Stimulated activated naive B cell treated with anti-CD40 and anti-IgM and Interleukin-4, amounts not matched to agents 10 μg/mL and 1 μg/mL and 100 μg/mL, for 72 hours (primary cell): Measurements from ENCODE around the gene RRM1.
"Not testable (repeated sequence)": the region's sequence is repeated elsewhere in the genome, so short reads cannot be mapped to it uniquely, and the experiment has no call there.

Source experiments
- ATAC-seq, 2 donors: fragments of 150-1000 bp; cut with Tn5 transposase; replicated peaks; 2 replicates each; pipeline ENCODE4 v1.10.0; 2021; ENCODE audit warnings: moderate library complexity in 1 of 2
- DNase-seq: peaks from one replicate; pipeline ENCODE4 v3.0.0; 2021
- H3K27ac Mint-ChIP-seq: one replicate; pipeline ENCODE4 v1.8.0; 2022; ENCODE audit warnings: mild to moderate bottlenecking, mixed read lengths
- H3K27me3 Mint-ChIP-seq, 2 donors: one replicate each; pipeline ENCODE4 v1.8.0; 2022; ENCODE audit warnings: mixed read lengths in 2 of 2
- H3K36me3 Mint-ChIP-seq, 2 donors: one replicate each; pipeline ENCODE4 v1.8.0; 2022; ENCODE audit warnings: mixed read lengths in 2 of 2, mild to moderate bottlenecking in 1 of 2
- H3K4me1 Mint-ChIP-seq, 2 donors: one replicate each; pipeline ENCODE4 v1.8.0; 2022; ENCODE audit warnings: mixed read lengths in 2 of 2, mild to moderate bottlenecking in 1 of 2
- H3K4me3 Mint-ChIP-seq, 2 donors: one replicate each; pipeline ENCODE4 v1.8.0; 2022; ENCODE audit warnings: mild to moderate bottlenecking in 2 of 2, mixed read lengths in 2 of 2, moderate library complexity in 1 of 2
- H3K9me3 Mint-ChIP-seq, 2 donors: one replicate each; pipeline ENCODE4 v1.8.0; 2022; ENCODE audit warnings: mixed read lengths in 2 of 2, mild to moderate bottlenecking in 1 of 2

RRM1 gene

DNA sequence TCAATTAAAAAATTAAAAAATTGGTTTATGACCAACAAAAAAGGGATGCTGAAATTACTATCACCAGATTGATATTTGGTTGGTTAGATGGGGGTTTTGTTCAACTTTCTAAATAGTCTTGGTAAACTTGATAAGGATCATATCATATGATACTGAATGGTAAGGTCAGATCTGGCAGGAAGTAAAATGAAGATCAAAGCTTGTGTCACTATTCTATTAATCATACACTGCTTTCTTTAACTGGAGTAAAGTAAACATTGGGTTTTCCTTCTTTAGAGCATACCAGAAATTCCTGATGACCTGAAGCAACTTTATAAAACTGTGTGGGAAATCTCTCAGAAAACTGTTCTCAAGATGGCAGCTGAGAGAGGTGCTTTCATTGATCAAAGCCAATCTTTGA is 40.2 kb downstream of the RRM1 start:
- Mint-ChIP-seq H3K9me3 (peaks cover 5% of the 10 kb centered on the region in 2 donors), H3K27me3 (no peaks in the 10 kb centered on the region), H3K27ac (no peak overlapping the region), H3K4me3 (no peak overlapping the region), H3K36me3 (peaks cover 42 to 51% of the 10 kb centered on the region in 2 donors), H3K4me1 (no peaks in the 10 kb centered on the region)
- ATAC-seq = no peak
- no peak for DNase-seq

- no peak overlapping the region for H3K27ac Mint-ChIP-seq
- H3K4me1 Mint-ChIP-seq = no peaks in the 10 kb centered on the region
- peaks cover 20 to 21% of the 10 kb centered on the region in 2 donors for H3K9me3 Mint-ChIP-seq
- H3K4me3 Mint-ChIP-seq = no peak overlapping the region
- peaks cover 54 to 61% of the 10 kb centered on the region in 2 donors for H3K36me3 Mint-ChIP-seq
- no peaks in the 10 kb centered on the region for H3K27me3 Mint-ChIP-seq
- DNase-seq = no peak
- no peak for ATAC-seq
Observed at GRCh38 chr11:4138497-4138896, 43.9 kb downstream of the RRM1 start.

DNA sequence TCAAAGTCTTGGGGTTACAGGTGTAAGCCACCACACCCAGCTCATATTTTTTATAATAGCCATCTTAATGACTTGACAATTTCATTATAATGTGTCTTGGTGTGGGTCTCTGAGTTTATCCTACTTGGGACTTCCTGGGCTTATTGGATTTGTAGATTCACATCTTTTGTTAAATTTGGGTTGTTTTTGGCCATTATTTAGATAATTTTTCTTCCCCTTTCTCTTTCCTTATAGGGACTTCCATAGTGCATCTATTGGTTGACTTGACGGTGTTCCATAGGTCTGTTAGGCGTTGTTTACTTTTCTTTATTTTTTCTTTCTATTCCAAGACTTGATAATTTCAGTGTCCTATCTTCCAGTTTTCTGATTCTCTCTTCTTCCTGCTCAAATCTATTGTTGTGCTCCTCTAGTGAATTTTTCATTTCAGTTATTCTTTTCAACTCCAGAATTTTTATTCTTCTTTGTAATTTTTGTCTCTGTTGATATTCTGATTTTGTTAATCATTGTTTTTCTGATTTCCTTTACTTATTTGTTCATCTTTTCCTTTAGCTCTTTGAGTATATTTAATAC is 45.6 kb downstream of the RRM1 start:
- Mint-ChIP-seq H3K4me1 (no peaks in the 10 kb centered on the region), H3K4me3 (no peak overlapping the region), H3K27ac (no peak overlapping the region), H3K27me3 (no peaks in the 10 kb centered on the region), H3K9me3 (peaks cover 20 to 21% of the 10 kb centered on the region in 2 donors), H3K36me3 (peaks cover 50 to 53% of the 10 kb centered on the region in 2 donors)
- ATAC-seq = no peak
- no peak for DNase-seq

DNA sequence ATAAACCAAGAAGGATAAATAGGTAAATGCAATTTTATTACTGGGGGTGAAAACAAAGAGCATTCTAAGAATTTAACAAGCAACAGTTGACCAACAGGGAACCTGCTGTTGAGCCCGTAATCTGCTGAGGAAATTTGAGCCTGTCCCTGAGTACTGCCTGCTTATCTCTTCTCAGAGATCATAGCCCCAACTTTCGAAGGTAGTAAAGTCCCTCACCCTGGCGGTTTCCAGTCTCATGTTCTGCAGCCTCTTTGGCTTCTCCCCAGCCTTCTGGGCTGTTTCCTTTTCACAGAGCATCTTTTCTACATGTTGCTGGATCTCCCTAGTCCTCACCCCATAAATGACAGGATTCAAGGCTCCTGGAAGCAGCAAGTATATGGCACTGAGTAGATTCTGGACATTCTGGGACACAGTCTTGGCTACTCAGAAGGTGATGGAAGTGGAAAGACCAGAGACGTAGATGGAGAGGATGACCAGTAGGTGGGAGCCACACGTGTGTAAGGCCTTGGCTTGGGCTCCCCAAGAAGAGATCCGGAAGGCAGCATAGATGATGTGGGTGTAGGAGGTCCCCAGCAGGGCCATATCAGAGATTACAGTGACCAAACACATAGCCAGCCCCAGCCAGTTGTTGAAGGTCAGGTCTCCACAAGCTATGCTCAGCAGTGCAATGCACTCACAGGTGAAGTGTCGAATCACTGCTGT is 51.6 kb downstream of the RRM1 start:
- no peaks in the 10 kb centered on the region for H3K4me1 Mint-ChIP-seq
- H3K27me3 Mint-ChIP-seq = no peaks in the 10 kb centered on the region
- DNase-seq = no peak
- H3K9me3 Mint-ChIP-seq = peaks cover 5% of the 10 kb centered on the region in 2 donors
- peaks cover 14 to 15% of the 10 kb centered on the region in 2 donors for H3K36me3 Mint-ChIP-seq
- no peak overlapping the region for H3K4me3 Mint-ChIP-seq
- ATAC-seq = no peak
- no peak overlapping the region for H3K27ac Mint-ChIP-seq

DNA sequence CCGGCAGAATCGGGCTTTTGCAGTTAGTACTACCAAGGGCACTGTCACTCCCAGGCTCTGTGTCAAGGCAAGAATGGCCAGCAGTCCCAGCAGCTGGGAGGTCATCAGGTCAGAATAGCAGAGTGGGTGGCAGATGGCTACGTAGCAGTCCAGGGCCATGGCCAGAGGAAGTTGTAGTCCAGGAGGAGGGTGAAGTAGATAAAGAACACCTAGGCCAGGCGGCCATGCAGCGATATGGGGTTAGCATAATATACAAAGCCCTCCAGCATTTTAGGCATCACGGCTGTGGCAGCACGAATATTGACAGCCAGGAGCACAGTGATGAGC is 52.1 kb downstream of the RRM1 start:
- DNase-seq = no peak

GRCh38 chr11:4154503-4154902 is 59.9 kb downstream of the RRM1 start:
- no peak for ATAC-seq
- Mint-ChIP-seq H3K4me1 (peaks cover 0 to 10% of the 10 kb centered on the region in 2 donors), H3K9me3 (no peaks in the 10 kb centered on the region), H3K36me3 (no peaks in the 10 kb centered on the region), H3K27ac (no peak overlapping the region), H3K4me3 (no peak overlapping the region), H3K27me3 (no peaks in the 10 kb centered on the region)
- DNase-seq = no peak

More for the DNA sequence above, 52.1 kb downstream of the RRM1 start:
- peaks cover 0 to 4% of the 10 kb centered on the region in 2 donors for H3K4me1 Mint-ChIP-seq
- H3K36me3 Mint-ChIP-seq = peaks cover 9% of the 10 kb centered on the region in 2 donors
- H3K4me3 Mint-ChIP-seq = no peak overlapping the region
- H3K27ac Mint-ChIP-seq = no peak overlapping the region
- peaks cover 1 to 2% of the 10 kb centered on the region in 2 donors for H3K9me3 Mint-ChIP-seq
- no peaks in the 10 kb centered on the region for H3K27me3 Mint-ChIP-seq
- ATAC-seq = no peak

- Mint-ChIP-seq H3K27me3 (peaks cover 0 to 4% of the 10 kb centered on the region in 2 donors), H3K4me3 (no peak overlapping the region), H3K9me3 (no peaks in the 10 kb centered on the region), H3K4me1 (peaks cover 0 to 8% of the 10 kb centered on the region in 2 donors), H3K27ac (no peak overlapping the region), H3K36me3 (no peaks in the 10 kb centered on the region)
- ATAC-seq = no peak
- no peak for DNase-seq
Observed at GRCh38 chr11:4156571-4156970, 62.0 kb downstream of the RRM1 start.

DNA sequence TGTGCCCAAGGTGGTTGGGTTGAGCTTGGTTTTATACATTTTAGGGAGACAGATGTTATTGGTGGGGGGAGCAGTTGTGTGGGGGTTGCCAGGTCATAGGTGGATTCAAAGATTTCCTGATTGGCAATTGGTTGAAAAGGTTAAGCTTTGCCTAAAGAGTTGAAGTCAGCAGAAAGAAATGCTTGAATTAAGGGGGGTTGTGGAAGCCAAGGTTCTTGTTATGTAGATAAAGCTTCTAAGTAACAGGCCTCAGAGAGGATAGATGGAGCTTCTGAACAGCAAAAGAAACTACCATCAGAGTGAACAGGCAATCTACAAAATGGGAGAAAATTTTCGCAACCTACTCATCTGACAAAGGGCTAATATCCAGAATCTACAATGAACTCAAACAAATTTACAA is 64.2 kb downstream of the RRM1 start:
- H3K27me3 Mint-ChIP-seq, H3K4me3 Mint-ChIP-seq, ATAC-seq, H3K27ac Mint-ChIP-seq, H3K9me3 Mint-ChIP-seq, H3K36me3 Mint-ChIP-seq, H3K4me1 Mint-ChIP-seq, DNase-seq: not testable (repeated sequence)

DNA sequence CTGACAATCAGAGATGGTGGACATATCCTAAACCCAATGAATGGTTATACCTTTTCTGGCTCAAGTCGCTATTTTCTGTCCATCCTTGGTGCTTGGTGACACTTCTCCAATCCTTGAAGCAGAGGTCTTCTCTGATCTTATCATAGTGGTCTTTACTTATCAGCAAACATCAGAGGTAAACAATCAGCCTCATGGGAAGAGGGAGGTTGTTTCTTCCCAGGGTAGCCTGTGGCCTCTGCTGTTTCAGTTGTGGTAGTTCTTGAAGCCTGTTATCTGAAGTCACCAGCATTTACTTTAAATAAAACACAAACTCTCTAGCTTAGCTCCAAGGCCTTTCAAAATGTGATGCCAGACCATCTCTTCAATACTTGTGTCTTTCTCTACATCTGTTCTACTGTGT is 66.7 kb downstream of the RRM1 start:
- DNase-seq (no peak), ATAC-seq (no peak)
- Mint-ChIP-seq H3K4me1 (peaks cover 0 to 3% of the 10 kb centered on the region in 2 donors), H3K27ac (no peak overlapping the region), H3K27me3 (peaks cover 0 to 4% of the 10 kb centered on the region in 2 donors), H3K9me3 (no peaks in the 10 kb centered on the region), H3K36me3 (no peaks in the 10 kb centered on the region), H3K4me3 (no peak overlapping the region)

DNA sequence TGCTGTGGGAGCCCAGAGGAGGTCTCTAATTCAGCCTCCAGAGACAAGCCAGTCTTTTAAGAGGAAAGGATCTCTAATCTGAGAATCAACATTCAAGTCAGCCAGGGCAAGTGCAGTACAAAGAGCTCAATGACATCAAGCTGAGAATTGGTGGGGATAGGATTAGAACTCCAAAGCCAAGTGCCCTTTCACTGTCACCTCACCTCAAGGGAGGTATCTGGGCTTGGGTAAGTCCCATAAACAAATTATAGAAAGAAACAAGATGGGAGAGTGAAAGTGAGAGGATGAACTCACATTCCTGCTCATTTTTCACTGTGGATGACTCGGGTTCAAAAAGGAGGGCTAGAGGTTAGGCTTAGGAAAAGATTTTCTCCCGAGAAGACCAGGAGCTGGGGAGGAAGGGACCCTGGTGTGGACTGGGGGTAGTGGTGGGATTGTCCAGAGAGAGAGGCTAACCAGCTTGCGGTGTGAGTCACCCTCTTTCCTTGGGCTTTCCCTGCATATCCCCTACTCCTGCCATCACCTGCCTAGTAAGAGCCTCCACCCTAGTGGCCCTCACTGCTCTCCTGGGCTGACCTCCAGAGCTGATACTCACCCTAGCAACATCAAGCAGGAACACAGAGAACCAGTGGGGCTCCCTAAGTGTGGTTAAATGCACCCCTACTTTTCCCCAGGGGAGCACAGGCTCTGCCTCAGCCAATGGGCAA is 70.4 kb downstream of the RRM1 start:
- DNase-seq (no peak), ATAC-seq (peak in 1 of 2 donors; percentile 22)
- Mint-ChIP-seq H3K4me1 (peaks cover 0 to 3% of the 10 kb centered on the region in 2 donors), H3K27ac (no peak overlapping the region), H3K27me3 (peaks cover 0 to 4% of the 10 kb centered on the region in 2 donors), H3K4me3 (no peak overlapping the region), H3K36me3 (no peaks in the 10 kb centered on the region), H3K9me3 (no peaks in the 10 kb centered on the region)

- no peak overlapping the region for H3K27ac Mint-ChIP-seq
- H3K27me3 Mint-ChIP-seq = no peaks in the 10 kb centered on the region
- no peak overlapping the region for H3K4me3 Mint-ChIP-seq
- peaks cover 0 to 3% of the 10 kb centered on the region in 2 donors for H3K4me1 Mint-ChIP-seq
- no peaks in the 10 kb centered on the region for H3K9me3 Mint-ChIP-seq
- ATAC-seq (no peak), DNase-seq (no peak)
- H3K36me3 Mint-ChIP-seq = no peaks in the 10 kb centered on the region
Observed at GRCh38 chr11:4167292-4167691, 72.7 kb downstream of the RRM1 start.

GRCh38 chr11:4167758-4168157 is 73.2 kb downstream of the RRM1 start:
- Mint-ChIP-seq H3K36me3 (no peaks in the 10 kb centered on the region), H3K4me1 (peaks cover 0 to 3% of the 10 kb centered on the region in 2 donors), H3K27ac (no peak overlapping the region), H3K4me3 (no peak overlapping the region), H3K9me3 (no peaks in the 10 kb centered on the region), H3K27me3 (no peaks in the 10 kb centered on the region)
- DNase-seq (no peak), ATAC-seq (no peak)

DNA sequence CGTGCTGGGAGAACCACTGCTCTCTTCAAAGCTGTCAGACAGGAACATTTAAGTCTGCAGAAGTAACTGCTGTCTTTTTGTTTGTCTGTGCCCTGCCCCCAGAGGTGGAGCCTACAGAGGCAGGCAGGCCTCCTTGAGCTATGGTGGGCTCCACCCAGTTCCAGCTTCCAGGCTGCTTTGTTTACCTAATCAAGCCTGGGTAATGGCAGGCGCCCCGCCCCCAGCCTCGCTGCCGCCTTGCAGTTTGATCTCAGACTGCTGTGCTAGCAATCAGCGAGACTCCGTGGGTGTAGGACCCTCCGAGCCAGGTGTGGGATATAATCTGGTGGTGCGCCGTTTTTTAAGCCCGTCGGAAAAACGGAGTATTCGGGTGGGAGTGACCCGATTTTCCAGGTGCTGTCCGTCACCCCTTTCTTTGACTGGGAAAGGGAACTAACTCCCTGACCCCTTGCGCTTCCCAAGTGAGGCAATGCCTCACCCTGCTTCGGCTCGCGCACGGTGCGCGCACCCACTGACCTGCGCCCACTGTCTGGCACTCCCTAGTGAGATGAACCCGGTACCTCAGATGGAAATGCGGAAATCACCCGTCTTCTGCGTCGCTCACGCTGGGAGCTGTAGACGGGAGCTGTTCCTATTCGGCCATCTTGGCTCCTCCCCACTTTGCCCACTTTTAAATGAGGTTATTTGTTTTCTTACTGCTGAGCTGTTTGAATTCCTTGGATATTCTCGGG is 81.2 kb downstream of the RRM1 start:
- peaks cover 9 to 21% of the 10 kb centered on the region in 2 donors for H3K27me3 Mint-ChIP-seq
- DNase-seq, H3K36me3 Mint-ChIP-seq, ATAC-seq, H3K4me3 Mint-ChIP-seq, H3K27ac Mint-ChIP-seq, H3K9me3 Mint-ChIP-seq, H3K4me1 Mint-ChIP-seq: not testable (repeated sequence)

GRCh38 chr11:4178813-4179662 is 84.4 kb downstream of the RRM1 start:
- DNase-seq (no peak), ATAC-seq (no peak)
- H3K27me3 Mint-ChIP-seq = peaks cover 9 to 21% of the 10 kb centered on the region in 2 donors
- H3K4me1 Mint-ChIP-seq = no peaks in the 10 kb centered on the region
- H3K27ac Mint-ChIP-seq = no peak overlapping the region
- H3K4me3 Mint-ChIP-seq = no peak overlapping the region
- H3K9me3 Mint-ChIP-seq = no peaks in the 10 kb centered on the region
- no peaks in the 10 kb centered on the region for H3K36me3 Mint-ChIP-seq
